Stimulated activated naive CD8-positive, alpha-beta T cell treated with anti-CD3 and anti-CD28 coated beads, Interleukin-15, amount 100 ng/mL, for 72 hours (primary cell): Measurements from ENCODE around the gene PLPP3.

ENCODE experiments used
- ATAC-seq: fragments of 150-1000 bp; cut with Tn5 transposase; 2 replicates; pipeline ENCODE4 v1.10.0; 2021; ENCODE audit warnings: mild to moderate bottlenecking, moderate library complexity
- DNase-seq, 2 donors: peaks; one replicate each; pipeline ENCODE4 v3.0.0; 2021 to 2022
- H3K27ac Mint-ChIP-seq, 2 donors: one replicate each; pipeline ENCODE4 v1.8.0; 2022; ENCODE audit warnings: mild to moderate bottlenecking in 2 of 2, mixed read lengths in 2 of 2, moderate library complexity in 2 of 2
- H3K27me3 Mint-ChIP-seq: one replicate; pipeline ENCODE4 v1.8.0; 2022; ENCODE audit warnings: mixed read lengths
- H3K4me1 Mint-ChIP-seq: one replicate; pipeline ENCODE4 v1.8.0; 2022; ENCODE audit warnings: mild to moderate bottlenecking, mixed read lengths
- H3K4me3 Mint-ChIP-seq, 2 donors: one replicate each; pipeline ENCODE4 v1.8.0; 2022; ENCODE audit warnings: mild to moderate bottlenecking in 2 of 2, mixed read lengths in 2 of 2, moderate library complexity in 1 of 2
- H3K9me3 Mint-ChIP-seq, 2 donors: one replicate each; pipeline ENCODE4 v1.8.0; 2022; ENCODE audit warnings: mixed read lengths in 2 of 2

The PLPP3 gene

GRCh38 chr1:56457756-56458375 is 121.5 kb downstream of the PLPP3 start:
- DNase-seq = no peak

DNA sequence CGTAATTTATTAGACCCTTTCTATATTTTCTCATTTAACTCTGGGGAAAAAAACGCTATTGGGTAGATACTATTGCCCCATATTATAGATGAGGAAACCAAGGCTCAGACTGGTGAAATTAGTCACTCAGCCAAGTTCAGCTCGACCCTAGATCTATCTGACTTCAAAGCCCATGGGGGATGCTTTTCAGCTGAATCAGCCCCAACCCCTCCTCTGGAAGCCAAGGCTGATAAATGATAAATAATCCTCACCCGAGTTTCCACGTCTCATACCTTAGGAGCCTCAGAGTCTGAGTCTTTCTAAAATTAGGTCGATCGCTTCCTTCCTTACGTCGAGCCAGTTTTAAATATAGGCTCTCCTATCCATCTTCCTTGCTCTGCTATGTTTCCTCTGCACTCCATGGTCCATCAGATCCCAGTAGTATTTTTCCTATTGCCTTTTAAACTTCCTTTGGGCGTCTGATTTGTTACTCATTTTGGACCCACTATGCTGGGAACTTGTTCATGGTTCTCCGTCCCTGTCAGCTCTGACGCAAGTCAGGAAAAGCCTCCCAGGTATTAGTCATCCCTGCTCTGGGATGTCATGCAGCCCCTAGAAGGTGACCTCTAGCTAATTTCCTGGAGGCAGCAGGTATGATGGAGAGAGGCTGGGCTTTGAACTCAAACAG is 122.8 kb downstream of the PLPP3 start:
- H3K4me3 Mint-ChIP-seq = no peak overlapping the region
- no peak for ATAC-seq
- H3K27ac Mint-ChIP-seq = no peak overlapping the region
- DNase-seq = no peak
- H3K9me3 Mint-ChIP-seq = peaks cover 0 to 7% of the 10 kb centered on the region in 2 donors
- peaks cover 7% of the 10 kb centered on the region for H3K27me3 Mint-ChIP-seq
- H3K4me1 Mint-ChIP-seq = no peaks in the 10 kb centered on the region

More at GRCh38 chr1:56457756-56458375, 121.5 kb downstream of the PLPP3 start:
- Mint-ChIP-seq H3K4me1 (no peaks in the 10 kb centered on the region), H3K27me3 (peaks cover 7% of the 10 kb centered on the region), H3K4me3 (no peak overlapping the region), H3K27ac (no peak overlapping the region), H3K9me3 (peaks cover 0 to 7% of the 10 kb centered on the region in 2 donors)
- no peak for ATAC-seq

GRCh38 chr1:56453417-56454078 is 125.8 kb downstream of the PLPP3 start:
- Mint-ChIP-seq H3K27ac (no peak overlapping the region), H3K27me3 (peaks cover 7% of the 10 kb centered on the region), H3K4me1 (no peaks in the 10 kb centered on the region), H3K9me3 (peaks cover 0 to 7% of the 10 kb centered on the region in 2 donors), H3K4me3 (no peak overlapping the region)
- DNase-seq (no peak), ATAC-seq (no peak)

GRCh38 chr1:56453016-56453415 is 126.3 kb downstream of the PLPP3 start:
- Mint-ChIP-seq H3K4me1 (no peaks in the 10 kb centered on the region), H3K4me3 (no peak overlapping the region), H3K27ac (no peak overlapping the region), H3K27me3 (peaks cover 4% of the 10 kb centered on the region), H3K9me3 (peaks cover 0 to 7% of the 10 kb centered on the region in 2 donors)
- DNase-seq (no peak), ATAC-seq (no peak)

DNA sequence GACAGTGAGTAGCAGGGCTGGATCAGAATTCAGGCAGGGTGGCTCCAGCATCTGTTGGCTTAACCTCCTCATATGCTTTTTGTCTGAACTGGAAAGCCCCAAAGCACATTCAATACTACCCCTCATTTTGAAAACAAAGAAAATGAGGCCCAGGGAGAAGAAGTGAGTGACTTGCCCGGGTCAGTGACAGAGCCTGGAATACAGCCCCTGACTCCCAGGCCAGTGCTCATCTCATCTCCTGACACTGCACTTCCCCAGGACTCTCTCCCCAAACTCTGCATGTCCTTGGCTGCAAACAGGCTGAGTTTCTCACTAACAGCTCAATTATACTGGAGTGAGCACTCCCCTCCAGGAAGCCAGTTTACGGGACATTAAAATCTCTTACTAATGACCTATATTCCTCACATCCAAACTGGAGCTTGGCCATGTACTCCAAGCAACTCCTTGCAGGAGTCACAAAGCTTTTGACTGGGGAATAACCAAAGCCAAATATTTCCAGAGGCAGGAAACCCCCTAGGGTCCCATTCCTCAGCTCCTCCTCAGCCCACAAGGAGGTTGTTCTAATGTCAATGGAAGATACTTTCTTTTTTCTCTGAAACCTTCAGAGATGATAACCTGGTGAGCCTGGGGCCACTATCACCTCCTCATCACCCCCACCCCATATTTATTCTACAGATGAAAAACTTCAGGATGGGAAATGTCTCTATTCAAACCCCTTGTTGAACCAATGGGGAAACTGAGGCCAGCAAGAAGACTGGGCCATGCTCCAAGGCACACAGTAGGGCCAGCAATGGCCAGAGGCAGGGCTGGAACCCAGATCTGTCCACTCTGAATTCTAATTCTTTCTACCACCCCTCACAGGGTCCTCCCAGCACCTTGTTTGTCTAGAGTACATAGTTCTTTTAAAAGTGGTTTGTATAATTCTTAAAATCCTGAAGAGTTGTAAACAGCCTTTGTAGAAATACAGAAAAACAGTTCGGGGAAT is 127.0 kb downstream of the PLPP3 start:
- no peaks in the 10 kb centered on the region for H3K27me3 Mint-ChIP-seq
- H3K27ac Mint-ChIP-seq = peak overlapping the region in 1 of 2 donors; percentile 14
- DNase-seq (no peak), ATAC-seq (no peak)
- no peak overlapping the region for H3K4me3 Mint-ChIP-seq
- H3K9me3 Mint-ChIP-seq = peaks cover 0 to 7% of the 10 kb centered on the region in 2 donors
- no peaks in the 10 kb centered on the region for H3K4me1 Mint-ChIP-seq

DNA sequence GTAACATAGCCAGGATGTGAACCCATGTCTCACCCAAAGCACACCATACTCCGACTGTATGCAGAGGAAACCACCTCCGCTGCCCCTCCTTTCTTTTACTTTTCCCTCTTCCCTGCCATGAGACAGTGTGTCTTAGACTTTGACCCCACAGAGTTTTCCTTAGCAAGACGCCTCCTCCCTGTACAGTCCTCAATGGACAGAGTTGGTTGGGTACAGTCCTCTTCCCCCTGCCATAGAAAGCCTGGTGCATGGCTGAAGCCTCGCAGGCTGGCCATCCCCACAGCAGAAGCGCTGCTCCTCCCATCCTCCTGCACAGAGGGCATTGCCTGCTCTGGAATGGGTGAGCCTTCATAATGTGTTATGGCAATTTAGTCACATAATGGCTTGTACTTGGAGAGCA is 127.9 kb downstream of the PLPP3 start:
- Mint-ChIP-seq H3K9me3 (peaks cover 0 to 7% of the 10 kb centered on the region in 2 donors), H3K27ac (no peak overlapping the region), H3K4me3 (no peak overlapping the region), H3K27me3 (no peaks in the 10 kb centered on the region), H3K4me1 (no peaks in the 10 kb centered on the region)
- ATAC-seq = no peak
- no peak for DNase-seq

- Mint-ChIP-seq H3K9me3 (peaks cover 0 to 7% of the 10 kb centered on the region in 2 donors), H3K27me3 (no peaks in the 10 kb centered on the region), H3K4me3 (no peak overlapping the region), H3K4me1 (no peaks in the 10 kb centered on the region), H3K27ac (no peak overlapping the region)
- ATAC-seq (no peak), DNase-seq (no peak)
Measured at GRCh38 chr1:56450004-56450666, 129.2 kb downstream of the PLPP3 start.

GRCh38 chr1:56448529-56449300 is 130.6 kb downstream of the PLPP3 start:
- Mint-ChIP-seq H3K27ac (no peak overlapping the region), H3K27me3 (no peaks in the 10 kb centered on the region), H3K9me3 (peaks cover 0 to 5% of the 10 kb centered on the region in 2 donors), H3K4me1 (no peaks in the 10 kb centered on the region), H3K4me3 (no peak overlapping the region)
- no peak for DNase-seq
- no peak for ATAC-seq

DNA sequence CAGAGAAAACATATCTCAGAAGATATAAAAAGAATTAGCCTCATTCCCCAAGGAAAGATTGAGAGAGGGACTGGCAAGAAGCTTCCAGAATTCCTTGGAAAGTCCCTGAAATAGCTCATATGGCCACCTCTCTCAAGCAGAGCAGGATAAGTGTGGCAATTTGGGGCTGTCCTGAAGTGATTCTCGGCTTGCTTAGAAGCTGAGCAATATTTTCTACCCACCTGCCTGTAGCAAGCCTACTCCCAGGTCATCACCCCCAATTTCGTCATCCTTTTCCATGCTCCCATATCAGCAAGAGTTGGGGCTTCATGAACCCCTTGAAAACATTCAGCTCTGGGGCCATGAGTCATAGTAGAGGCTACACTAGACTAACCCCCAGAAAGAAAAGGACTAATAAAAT is 131.5 kb downstream of the PLPP3 start:
- Mint-ChIP-seq H3K9me3 (no peaks in the 10 kb centered on the region), H3K27ac (no peak overlapping the region), H3K27me3 (no peaks in the 10 kb centered on the region), H3K4me1 (no peaks in the 10 kb centered on the region), H3K4me3 (no peak overlapping the region)
- ATAC-seq (no peak), DNase-seq (no peak)

GRCh38 chr1:56446531-56447098 is 132.7 kb downstream of the PLPP3 start:
- peak overlapping the region in 1 of 2 donors; percentile 84 for H3K27ac Mint-ChIP-seq
- no peaks in the 10 kb centered on the region for H3K4me1 Mint-ChIP-seq
- H3K9me3 Mint-ChIP-seq = no peaks in the 10 kb centered on the region
- ATAC-seq = no peak
- H3K27me3 Mint-ChIP-seq = no peaks in the 10 kb centered on the region
- no peak for DNase-seq
- no peak overlapping the region for H3K4me3 Mint-ChIP-seq

DNA sequence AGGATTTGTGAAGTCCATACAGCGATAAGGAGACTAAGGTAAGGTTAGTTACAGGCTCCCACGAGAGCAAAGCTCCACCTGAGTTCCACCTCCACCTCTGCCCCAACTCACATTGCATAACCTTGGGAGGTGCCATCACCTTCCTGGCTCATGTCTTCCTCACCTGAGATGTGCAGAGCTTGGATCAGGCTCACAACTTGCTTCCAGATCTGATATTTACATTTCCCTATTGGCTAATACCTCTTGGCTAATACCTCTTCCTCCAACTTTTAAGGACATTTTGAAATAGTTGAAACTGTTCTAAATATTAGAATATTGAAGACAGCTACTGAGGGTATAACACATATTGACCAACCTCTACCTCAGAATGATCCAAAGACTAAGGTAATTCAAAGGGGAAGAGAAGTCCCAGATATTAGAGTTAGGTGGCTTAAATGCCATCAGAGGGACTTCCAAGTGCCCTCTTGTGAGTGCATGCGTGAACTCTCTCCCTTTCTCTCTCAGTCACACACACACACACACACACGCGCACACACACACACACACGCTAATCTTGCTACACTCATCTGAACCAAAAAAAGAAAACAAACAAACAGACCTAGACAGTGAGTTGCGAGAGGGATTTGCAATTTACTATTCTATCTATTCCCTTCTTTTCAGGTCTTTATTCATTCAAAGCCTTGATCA is 134.3 kb downstream of the PLPP3 start:
- ATAC-seq (no peak), DNase-seq (no peak)
- H3K27ac Mint-ChIP-seq = no peak overlapping the region
- no peaks in the 10 kb centered on the region for H3K9me3 Mint-ChIP-seq
- no peaks in the 10 kb centered on the region for H3K4me1 Mint-ChIP-seq
- H3K27me3 Mint-ChIP-seq = no peaks in the 10 kb centered on the region
- no peak overlapping the region for H3K4me3 Mint-ChIP-seq
